H9 (cell line): Measurements from ENCODE around the gene KCNAB2. TPM values are rescaled to one million over a fixed set of nuclear protein-coding genes. Genes with fewer than 3 reads are reported as not detected.

Source experiments
- DNase-seq: peaks from one replicate; pipeline ENCODE4 v3.0.0-alpha.2; 2017
- H2AFZ ChIP-seq: one replicate; pipeline ENCODE4 v1.6.1; 2013; ENCODE audit warnings: mild to moderate bottlenecking, low read length, control low read depth, moderate library complexity
- H2AK5ac ChIP-seq: 2 replicates; pipeline ENCODE4 v1.6.1; 2013; ENCODE audit warnings: low read length, control low read depth, mixed read lengths; ENCODE audit not compliant: insufficient read length
- H2BK120ac ChIP-seq: one replicate; pipeline ENCODE4 v1.6.1; 2013; ENCODE audit warnings: low read depth, mild to moderate bottlenecking, low read length, control low read depth, inconsistent platforms; ENCODE audit not compliant: poor library complexity, severe bottlenecking
- H2BK12ac ChIP-seq: 2 replicates; pipeline ENCODE4 v1.6.1; 2013; ENCODE audit warnings: low read length, control low read depth, mixed read lengths, low read depth; ENCODE audit not compliant: insufficient read length
- H2BK15ac ChIP-seq: 2 replicates; pipeline ENCODE4 v1.6.1; 2013; ENCODE audit warnings: low read depth, low read length, control low read depth
- H2BK20ac ChIP-seq: one replicate; pipeline ENCODE4 v1.6.1; 2013; ENCODE audit warnings: low read depth, mild to moderate bottlenecking, low read length, control low read depth, inconsistent platforms; ENCODE audit not compliant: poor library complexity, severe bottlenecking
- H2BK5ac ChIP-seq: 2 replicates; pipeline ENCODE4 v1.6.1; 2013; ENCODE audit warnings: low read length, control low read depth, mixed read lengths; ENCODE audit not compliant: insufficient read length
- H3K14ac ChIP-seq: 2 replicates; pipeline ENCODE4 v1.6.1; 2013; ENCODE audit warnings: low read length, control low read depth; ENCODE audit not compliant: insufficient read depth
- H3K18ac ChIP-seq: 2 replicates; pipeline ENCODE4 v1.6.1; 2013; ENCODE audit warnings: low read depth, mild to moderate bottlenecking, mixed read lengths, low read length, control low read depth; ENCODE audit not compliant: insufficient read length
- H3K23ac ChIP-seq: 2 replicates; pipeline ENCODE4 v1.6.1; 2013; ENCODE audit warnings: low read length, control low read depth, mixed read lengths, low read depth; ENCODE audit not compliant: insufficient read length
- H3K23me2 ChIP-seq: 2 replicates; pipeline ENCODE4 v1.6.1; 2013; ENCODE audit warnings: low read depth, mild to moderate bottlenecking, mixed read lengths, low read length, control low read depth; ENCODE audit not compliant: insufficient read length, poor library complexity, severe bottlenecking
- H3K27ac ChIP-seq: 2 replicates; pipeline ENCODE4 v1.5.1; 2013; ENCODE audit warnings: low read length, control low read depth, mixed read lengths, low read depth; ENCODE audit not compliant: insufficient read length
- H3K27me3 ChIP-seq: 2 replicates; pipeline ENCODE4 v1.6.1; 2013; ENCODE audit warnings: low read length, control low read depth, inconsistent platforms; ENCODE audit not compliant: insufficient read depth
- H3K4ac ChIP-seq: 2 replicates; pipeline ENCODE4 v1.6.1; 2013; ENCODE audit warnings: low read depth, mild to moderate bottlenecking, control low read depth, inconsistent platforms, low read length, moderate library complexity
- H3K4me1 ChIP-seq: 2 replicates; pipeline ENCODE4 v1.6.1; 2013; ENCODE audit warnings: low read length, control low read depth, inconsistent platforms; ENCODE audit not compliant: insufficient read depth
- H3K4me2 ChIP-seq: 2 replicates; pipeline ENCODE4 v1.6.1; 2013; ENCODE audit warnings: low read length, control low read depth, mixed read lengths; ENCODE audit not compliant: insufficient read length, insufficient read depth
- H3K56ac ChIP-seq: 2 replicates; pipeline ENCODE4 v1.6.1; 2013; ENCODE audit warnings: low read depth, mild to moderate bottlenecking, mixed read lengths, low read length, control low read depth; ENCODE audit not compliant: insufficient read length
- H3K79me1 ChIP-seq: 2 replicates; pipeline ENCODE4 v1.6.1; 2013; ENCODE audit warnings: low read depth, mild to moderate bottlenecking, moderate library complexity, low read length, control low read depth, inconsistent platforms; ENCODE audit not compliant: insufficient read depth, poor library complexity, severe bottlenecking
- H3K79me2 ChIP-seq: 2 replicates; pipeline ENCODE4 v1.6.1; 2013; ENCODE audit warnings: low read length, control low read depth, inconsistent platforms; ENCODE audit not compliant: insufficient read depth
- H3K9ac ChIP-seq: 2 replicates; pipeline ENCODE4 v1.6.1; 2013; ENCODE audit warnings: low read length, control low read depth, mixed read lengths; ENCODE audit not compliant: insufficient read length; ENCODE audit errors: extremely low read depth
- H3K9me3 ChIP-seq: one replicate; pipeline ENCODE4 v1.6.1; 2013; ENCODE audit warnings: low read depth, low read length, inconsistent platforms; ENCODE audit not compliant: control insufficient read depth
- H3T11ph ChIP-seq: one replicate; pipeline ENCODE4 v1.6.1; 2013; ENCODE audit warnings: mild to moderate bottlenecking, low read length, control low read depth, inconsistent platforms
- H4K20me1 ChIP-seq: one replicate; pipeline ENCODE4 v1.6.1; 2013; ENCODE audit not compliant: control insufficient read depth, insufficient read length, insufficient read depth
- H4K5ac ChIP-seq: 2 replicates; pipeline ENCODE4 v1.6.1; 2013; ENCODE audit warnings: low read depth, mild to moderate bottlenecking, mixed read lengths, low read length, control low read depth; ENCODE audit not compliant: insufficient read length
- H4K8ac ChIP-seq: replicated peaks from 2 replicates; pipeline ENCODE4 v1.6.1; 2013; ENCODE audit warnings: low read length, control low read depth, mixed read lengths, low read depth; ENCODE audit not compliant: insufficient read length
- H4K91ac ChIP-seq: 2 replicates; pipeline ENCODE4 v1.6.1; 2013; ENCODE audit warnings: low read depth, mild to moderate bottlenecking, moderate library complexity, mixed read lengths, low read length, control low read depth; ENCODE audit not compliant: insufficient read length
- H3K27ac Mint-ChIP-seq, 3 experiments: 2 replicates in 2 of 3; 3 replicates in 1 of 3; pipeline ENCODE4 v1.8.0; 2020 to 2021; ENCODE audit warnings: mixed read lengths in 3 of 3, mild to moderate bottlenecking in 1 of 3, moderate library complexity in 1 of 3
- H3K27me3 Mint-ChIP-seq: 2 replicates; pipeline ENCODE4 v1.8.0; 2021; ENCODE audit warnings: low read depth, mild to moderate bottlenecking, moderate library complexity, mixed read lengths
- H3K36me3 Mint-ChIP-seq, 3 experiments: 2 replicates in 2 of 3; 3 replicates in 1 of 3; pipeline ENCODE4 v1.8.0; 2020 to 2021; ENCODE audit warnings: low read depth in 3 of 3, mixed read lengths in 3 of 3; ENCODE audit not compliant: insufficient read depth in 1 of 3
- H3K4me1 Mint-ChIP-seq, 2 experiments: 2 replicates each; pipeline ENCODE4 v1.8.0; 2020; ENCODE audit warnings: mixed read lengths in 2 of 2
- H3K4me3 Mint-ChIP-seq, 2 experiments: 2 replicates in 1 of 2; 3 replicates in 1 of 2; pipeline ENCODE4 v1.8.0; 2020 to 2021; ENCODE audit warnings: mild to moderate bottlenecking in 2 of 2, mixed read lengths in 2 of 2, moderate library complexity in 1 of 2
- H3K9me3 Mint-ChIP-seq, 2 experiments: 2 replicates in 1 of 2; 3 replicates in 1 of 2; pipeline ENCODE4 v1.8.0; 2020; ENCODE audit warnings: mild to moderate bottlenecking in 2 of 2, mixed read lengths in 2 of 2, moderate library complexity in 1 of 2
- WGBS: extraction: QIAGEN DNeasy Blood & Tissue Kit; methylation state at CpG from one replicate; pipeline ENCODE4 v1.1.7; 2013; ENCODE audit warnings: missing lambda C conversion rate, low lambda C conversion rate, mixed read lengths; ENCODE audit not compliant: insufficient read length; ENCODE audit errors: extremely low coverage; 5-methylcytosine and 5-hydroxymethylcytosine counted together
- total RNA-seq: library from RNA; stranded (reverse); gene quantifications from 2 replicates; pipeline ENCODE4 v1.2.1, GENCODE V29; 2021
- TF ChIP-seq, protein P1 (sequence below): fragments of 200-600 bp; sonication (generic); conservative IDR thresholded peaks from 3 replicates; pipeline ENCODE4 v1.8.0; 2021; ENCODE audit warnings: antibody characterized with exemption, mild to moderate bottlenecking

KCNAB2 gene
- total RNA-seq, 1 experiment from 2014 or later: 8.3 TPM

DNA sequence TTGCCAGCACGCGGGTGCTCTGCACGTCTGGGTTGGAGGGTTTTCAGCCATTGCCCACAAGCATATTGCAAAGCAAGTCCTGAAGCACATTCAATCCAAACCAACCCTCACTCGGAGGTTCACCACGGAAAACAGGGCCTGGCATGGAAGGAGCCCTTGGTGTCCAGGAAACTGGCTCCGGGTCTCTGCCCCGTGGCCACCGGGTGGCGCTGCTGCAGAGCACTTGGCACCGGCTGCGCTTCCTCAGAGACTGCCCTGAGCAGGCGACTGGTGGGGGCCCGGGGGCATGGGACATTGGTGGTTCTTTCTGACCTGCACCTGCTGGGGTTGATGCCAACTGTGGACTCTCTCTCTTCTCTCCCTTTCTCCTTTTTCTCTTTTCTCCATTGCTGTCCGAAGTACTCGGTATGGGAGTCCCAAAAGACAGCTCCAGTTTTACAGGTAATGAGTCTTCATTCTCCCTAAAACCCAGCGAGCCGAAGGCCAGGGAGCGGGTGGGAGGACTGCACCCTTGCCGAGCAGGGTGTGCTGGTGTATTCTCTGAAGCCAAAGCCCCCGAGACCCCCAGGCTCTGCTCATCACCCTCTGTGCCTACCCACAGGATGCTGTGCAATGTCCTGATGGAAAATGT, 4.1 kb upstream of the KCNAB2 start:
- Histone ChIP-seq H3K4me1 (peaks cover 5% of the 10 kb centered on the region; the same call in 1 of the 2 replicates), H3K14ac (no peak overlapping the region), H3K9me3 (no peaks in the 10 kb centered on the region), H3K56ac (no peak overlapping the region), H2BK12ac (no peak overlapping the region), H2BK15ac (no peak overlapping the region), H3K4ac (no peak overlapping the region), H3K27me3 (no peaks in the 10 kb centered on the region), H3K18ac (no peak overlapping the region), H4K91ac (no peak overlapping the region), H2BK5ac (no peak overlapping the region), H3K79me2 (no peaks in the 10 kb centered on the region), H3K9ac (no peak overlapping the region), H4K5ac (no peak overlapping the region), H3K4me2 (no peak overlapping the region), H2BK120ac (no peak overlapping the region), H3K23me2 (no peaks in the 10 kb centered on the region), H2BK20ac (no peak overlapping the region), H3K79me1 (no peaks in the 10 kb centered on the region), H3T11ph (no peak overlapping the region), H2AFZ (no peak overlapping the region), H4K8ac (no peak overlapping the region), H2AK5ac (no peak overlapping the region), H3K23ac (no peak overlapping the region), H4K20me1 (no peaks in the 10 kb centered on the region), H3K27ac (no peak overlapping the region)
- no CpG with 5 or more reads among the region's 20 CpGs for WGBS
- no peaks in the 10 kb centered on the region for H3K9me3 Mint-ChIP-seq
- no peak overlapping the region for H3K4me3 Mint-ChIP-seq
- peaks cover 5% of the 10 kb centered on the region in 2 experiments; a peak in 3 of 4 replicates for H3K4me1 Mint-ChIP-seq
- peak; percentile 76 for DNase-seq
- no peaks in the 10 kb centered on the region for H3K36me3 Mint-ChIP-seq
- H3K27me3 Mint-ChIP-seq: peaks cover 5% of the 10 kb centered on the region
- TF ChIP-seq, protein P1, sequence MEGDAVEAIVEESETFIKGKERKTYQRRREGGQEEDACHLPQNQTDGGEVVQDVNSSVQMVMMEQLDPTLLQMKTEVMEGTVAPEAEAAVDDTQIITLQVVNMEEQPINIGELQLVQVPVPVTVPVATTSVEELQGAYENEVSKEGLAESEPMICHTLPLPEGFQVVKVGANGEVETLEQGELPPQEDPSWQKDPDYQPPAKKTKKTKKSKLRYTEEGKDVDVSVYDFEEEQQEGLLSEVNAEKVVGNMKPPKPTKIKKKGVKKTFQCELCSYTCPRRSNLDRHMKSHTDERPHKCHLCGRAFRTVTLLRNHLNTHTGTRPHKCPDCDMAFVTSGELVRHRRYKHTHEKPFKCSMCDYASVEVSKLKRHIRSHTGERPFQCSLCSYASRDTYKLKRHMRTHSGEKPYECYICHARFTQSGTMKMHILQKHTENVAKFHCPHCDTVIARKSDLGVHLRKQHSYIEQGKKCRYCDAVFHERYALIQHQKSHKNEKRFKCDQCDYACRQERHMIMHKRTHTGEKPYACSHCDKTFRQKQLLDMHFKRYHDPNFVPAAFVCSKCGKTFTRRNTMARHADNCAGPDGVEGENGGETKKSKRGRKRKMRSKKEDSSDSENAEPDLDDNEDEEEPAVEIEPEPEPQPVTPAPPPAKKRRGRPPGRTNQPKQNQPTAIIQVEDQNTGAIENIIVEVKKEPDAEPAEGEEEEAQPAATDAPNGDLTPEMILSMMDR: peak; percentile 94
- H3K27ac Mint-ChIP-seq: no peak overlapping the region
